Liver (tissue), 3 donors: Measurements from ENCODE around the gene LSM3.

Experiments used
- FOXA1 ChIP-seq: IDR thresholded peaks from 2 replicates; pipeline ENCODE4 v1.6.1; 2016; ENCODE audit warnings: antibody characterized with exemption
- JUND ChIP-seq, 2 donors: IDR thresholded peaks; 2 replicates each; pipeline ENCODE4 v1.6.1; 2016; ENCODE audit warnings: antibody characterized with exemption in 2 of 2
- TAF1 ChIP-seq: conservative IDR thresholded peaks from 2 replicates; pipeline ENCODE4 v1.6.1; 2016; ENCODE audit warnings: antibody characterized with exemption, mild to moderate bottlenecking
- TF ChIP-seq, protein P1 (sequence below): fragments of 150-350 bp; IDR thresholded peaks from 2 replicates; pipeline ENCODE4 v1.5.1; 2017; ENCODE audit warnings: improper control_type of control experiment, low read depth, low read length; ENCODE audit not compliant: missing input control
- TF ChIP-seq, protein P2 (sequence below): IDR thresholded peaks from 2 replicates; pipeline ENCODE4 v1.6.1; 2016; ENCODE audit warnings: antibody characterized with exemption, mild to moderate bottlenecking
- TF ChIP-seq, protein P3 (sequence below): IDR thresholded peaks from 2 replicates; pipeline ENCODE4 v1.6.1; 2016; ENCODE audit warnings: antibody characterized with exemption
- donor health status: healthy.
- donor health status: healthy.

- TF ChIP-seq, protein P1, sequence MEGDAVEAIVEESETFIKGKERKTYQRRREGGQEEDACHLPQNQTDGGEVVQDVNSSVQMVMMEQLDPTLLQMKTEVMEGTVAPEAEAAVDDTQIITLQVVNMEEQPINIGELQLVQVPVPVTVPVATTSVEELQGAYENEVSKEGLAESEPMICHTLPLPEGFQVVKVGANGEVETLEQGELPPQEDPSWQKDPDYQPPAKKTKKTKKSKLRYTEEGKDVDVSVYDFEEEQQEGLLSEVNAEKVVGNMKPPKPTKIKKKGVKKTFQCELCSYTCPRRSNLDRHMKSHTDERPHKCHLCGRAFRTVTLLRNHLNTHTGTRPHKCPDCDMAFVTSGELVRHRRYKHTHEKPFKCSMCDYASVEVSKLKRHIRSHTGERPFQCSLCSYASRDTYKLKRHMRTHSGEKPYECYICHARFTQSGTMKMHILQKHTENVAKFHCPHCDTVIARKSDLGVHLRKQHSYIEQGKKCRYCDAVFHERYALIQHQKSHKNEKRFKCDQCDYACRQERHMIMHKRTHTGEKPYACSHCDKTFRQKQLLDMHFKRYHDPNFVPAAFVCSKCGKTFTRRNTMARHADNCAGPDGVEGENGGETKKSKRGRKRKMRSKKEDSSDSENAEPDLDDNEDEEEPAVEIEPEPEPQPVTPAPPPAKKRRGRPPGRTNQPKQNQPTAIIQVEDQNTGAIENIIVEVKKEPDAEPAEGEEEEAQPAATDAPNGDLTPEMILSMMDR: no peak
- TF ChIP-seq, protein P2, sequence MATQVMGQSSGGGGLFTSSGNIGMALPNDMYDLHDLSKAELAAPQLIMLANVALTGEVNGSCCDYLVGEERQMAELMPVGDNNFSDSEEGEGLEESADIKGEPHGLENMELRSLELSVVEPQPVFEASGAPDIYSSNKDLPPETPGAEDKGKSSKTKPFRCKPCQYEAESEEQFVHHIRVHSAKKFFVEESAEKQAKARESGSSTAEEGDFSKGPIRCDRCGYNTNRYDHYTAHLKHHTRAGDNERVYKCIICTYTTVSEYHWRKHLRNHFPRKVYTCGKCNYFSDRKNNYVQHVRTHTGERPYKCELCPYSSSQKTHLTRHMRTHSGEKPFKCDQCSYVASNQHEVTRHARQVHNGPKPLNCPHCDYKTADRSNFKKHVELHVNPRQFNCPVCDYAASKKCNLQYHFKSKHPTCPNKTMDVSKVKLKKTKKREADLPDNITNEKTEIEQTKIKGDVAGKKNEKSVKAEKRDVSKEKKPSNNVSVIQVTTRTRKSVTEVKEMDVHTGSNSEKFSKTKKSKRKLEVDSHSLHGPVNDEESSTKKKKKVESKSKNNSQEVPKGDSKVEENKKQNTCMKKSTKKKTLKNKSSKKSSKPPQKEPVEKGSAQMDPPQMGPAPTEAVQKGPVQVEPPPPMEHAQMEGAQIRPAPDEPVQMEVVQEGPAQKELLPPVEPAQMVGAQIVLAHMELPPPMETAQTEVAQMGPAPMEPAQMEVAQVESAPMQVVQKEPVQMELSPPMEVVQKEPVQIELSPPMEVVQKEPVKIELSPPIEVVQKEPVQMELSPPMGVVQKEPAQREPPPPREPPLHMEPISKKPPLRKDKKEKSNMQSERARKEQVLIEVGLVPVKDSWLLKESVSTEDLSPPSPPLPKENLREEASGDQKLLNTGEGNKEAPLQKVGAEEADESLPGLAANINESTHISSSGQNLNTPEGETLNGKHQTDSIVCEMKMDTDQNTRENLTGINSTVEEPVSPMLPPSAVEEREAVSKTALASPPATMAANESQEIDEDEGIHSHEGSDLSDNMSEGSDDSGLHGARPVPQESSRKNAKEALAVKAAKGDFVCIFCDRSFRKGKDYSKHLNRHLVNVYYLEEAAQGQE: no peak
- TF ChIP-seq, protein P3, sequence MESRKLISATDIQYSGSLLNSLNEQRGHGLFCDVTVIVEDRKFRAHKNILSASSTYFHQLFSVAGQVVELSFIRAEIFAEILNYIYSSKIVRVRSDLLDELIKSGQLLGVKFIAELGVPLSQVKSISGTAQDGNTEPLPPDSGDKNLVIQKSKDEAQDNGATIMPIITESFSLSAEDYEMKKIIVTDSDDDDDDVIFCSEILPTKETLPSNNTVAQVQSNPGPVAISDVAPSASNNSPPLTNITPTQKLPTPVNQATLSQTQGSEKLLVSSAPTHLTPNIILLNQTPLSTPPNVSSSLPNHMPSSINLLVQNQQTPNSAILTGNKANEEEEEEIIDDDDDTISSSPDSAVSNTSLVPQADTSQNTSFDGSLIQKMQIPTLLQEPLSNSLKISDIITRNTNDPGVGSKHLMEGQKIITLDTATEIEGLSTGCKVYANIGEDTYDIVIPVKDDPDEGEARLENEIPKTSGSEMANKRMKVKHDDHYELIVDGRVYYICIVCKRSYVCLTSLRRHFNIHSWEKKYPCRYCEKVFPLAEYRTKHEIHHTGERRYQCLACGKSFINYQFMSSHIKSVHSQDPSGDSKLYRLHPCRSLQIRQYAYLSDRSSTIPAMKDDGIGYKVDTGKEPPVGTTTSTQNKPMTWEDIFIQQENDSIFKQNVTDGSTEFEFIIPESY: no peak
- TF ChIP-seq JUND (IDR thresholded peaks at IDR 0.05): no peak
- TF ChIP-seq FOXA1: no peak
- TF ChIP-seq TAF1: no peak
Measured at GRCh38 chr3:14212032-14212431, 33.4 kb downstream of the LSM3 start.
